HG02884 (cell line): Measurements from ENCODE around the gene RAD51D.
A peak's percentile ranks its signal among the peaks of the same experiment; 100 is the strongest.
"Not testable (repeated sequence)": the region's sequence is repeated elsewhere in the genome, so short reads cannot be mapped to it uniquely, and the experiment has no call there.

ENCODE experiments used
- ATAC-seq: cut with Tn5 transposase; IDR thresholded peaks from one replicate; pipeline ENCODE4 v1.9.1; 2021; ENCODE audit warnings: mild to moderate bottlenecking, moderate library complexity; ENCODE audit not compliant: unreplicated experiment

The RAD51D gene

DNA sequence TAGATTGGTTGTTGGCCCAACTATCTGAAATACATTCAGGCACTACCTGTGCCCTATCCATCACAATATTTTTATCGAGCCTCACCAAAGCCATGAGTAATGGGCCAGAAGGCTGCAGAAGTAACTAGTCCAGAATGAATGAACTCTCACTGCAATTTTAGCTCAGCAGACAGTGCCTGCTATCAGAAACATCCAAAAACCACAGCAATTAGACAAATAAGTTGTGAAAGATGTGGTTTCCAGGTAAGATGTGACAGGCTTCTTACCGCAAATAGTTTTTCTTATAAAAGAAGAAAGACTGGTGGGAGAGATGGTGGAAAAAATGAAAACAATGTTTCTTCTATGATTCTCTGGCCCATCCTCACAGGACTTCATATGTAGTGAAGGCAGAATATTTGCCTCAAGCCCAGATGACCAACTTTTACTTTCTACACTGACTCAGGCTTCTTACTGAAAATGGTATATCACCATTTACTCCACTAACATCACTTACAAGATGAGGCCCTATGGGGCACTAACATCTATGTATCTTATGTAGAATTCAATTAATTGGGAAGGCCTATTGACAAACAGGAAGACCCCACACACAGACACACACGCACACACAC lies 46.4 kb downstream of the RAD51D start:
- no peak for ATAC-seq

DNA sequence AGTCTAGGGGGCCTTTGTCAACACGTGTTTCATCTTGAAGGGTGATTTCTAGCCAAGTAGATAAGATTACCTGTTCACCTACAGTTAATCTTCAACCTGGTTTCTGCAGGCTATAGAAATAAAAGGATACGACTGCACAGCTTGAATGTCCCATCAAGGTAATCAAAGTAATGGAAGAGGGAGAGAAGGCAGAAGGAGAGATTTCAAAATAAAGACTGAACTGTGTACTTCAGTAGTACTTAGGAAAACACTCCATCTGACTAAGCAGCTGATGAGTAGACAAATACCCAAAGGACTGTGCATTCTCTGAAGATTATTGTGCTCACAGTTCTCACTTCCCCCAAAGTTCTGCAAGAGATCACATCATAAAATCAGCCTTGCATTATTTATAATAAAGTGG lies 50.3 kb downstream of the RAD51D start:
- no peak for ATAC-seq

DNA sequence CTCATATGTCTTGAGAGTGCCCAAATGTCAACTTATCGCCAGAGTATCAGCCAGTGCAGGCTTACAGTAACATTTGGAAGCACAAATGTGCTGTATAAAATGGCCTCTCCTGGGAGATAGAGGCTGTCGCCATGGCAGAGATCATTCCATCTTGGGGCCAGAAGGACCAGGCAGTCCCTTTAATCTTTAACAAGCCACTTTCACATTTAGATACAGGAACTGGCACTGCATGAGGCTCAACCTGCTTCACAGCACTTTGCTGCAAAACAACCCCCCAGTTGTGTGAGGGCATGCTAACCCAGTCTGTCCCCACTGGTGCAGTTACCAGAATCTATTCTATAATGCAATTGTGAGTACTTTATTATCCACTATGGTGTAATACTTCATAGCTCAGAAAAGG lies 51.4 kb downstream of the RAD51D start:
- ATAC-seq: no peak

DNA sequence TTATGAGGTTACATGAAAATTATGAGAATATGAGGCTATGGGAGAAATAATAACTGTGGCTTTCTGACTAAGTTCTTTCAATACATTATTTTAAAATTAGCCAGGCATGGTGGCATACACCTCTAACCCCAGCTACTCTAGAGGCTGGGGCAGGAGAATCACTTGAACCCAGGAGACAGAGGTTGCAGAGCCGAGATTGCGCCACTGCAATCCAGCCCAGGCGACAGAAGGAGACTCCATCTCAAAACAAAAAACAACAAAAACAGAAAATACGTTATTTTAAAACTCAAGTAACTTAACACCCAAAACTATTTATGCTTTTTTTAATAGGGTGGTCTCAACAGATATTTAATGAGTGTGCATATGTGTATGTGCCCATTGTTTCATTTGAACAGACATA lies 53.8 kb downstream of the RAD51D start:
- no peak for ATAC-seq

DNA sequence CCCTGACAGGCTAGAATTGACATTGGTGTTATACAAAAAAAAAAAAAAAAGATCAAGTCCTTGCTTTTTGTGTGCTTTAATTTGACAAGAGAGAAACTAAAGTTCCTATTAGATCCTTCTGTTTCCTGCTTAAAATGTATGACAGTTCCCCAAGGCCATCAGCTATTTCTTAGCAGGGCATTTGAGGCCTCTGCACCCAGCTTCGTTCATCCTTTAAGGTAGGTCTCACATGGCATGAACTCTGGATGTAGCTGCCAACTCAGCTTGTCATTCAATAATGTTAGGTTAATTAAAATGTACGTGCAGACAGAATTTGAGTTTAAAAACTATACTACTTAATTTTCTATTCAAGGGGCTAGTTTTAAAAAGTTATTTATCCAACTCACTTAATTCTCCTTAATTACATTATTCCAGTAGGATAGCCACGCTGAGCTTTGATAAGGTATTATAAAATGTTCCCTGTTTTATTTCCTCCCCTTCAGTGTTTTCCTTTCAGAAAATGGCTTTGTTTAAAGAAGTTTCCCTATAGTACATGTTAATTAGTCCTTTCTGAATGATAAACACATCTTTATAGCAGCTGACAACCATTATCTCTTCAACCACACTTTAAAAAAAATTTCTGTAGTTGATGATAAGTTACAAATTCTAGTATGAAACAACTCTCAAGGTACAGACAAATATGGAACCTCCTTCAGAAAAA lies 55.0 kb downstream of the RAD51D start:
- no peak for ATAC-seq

DNA sequence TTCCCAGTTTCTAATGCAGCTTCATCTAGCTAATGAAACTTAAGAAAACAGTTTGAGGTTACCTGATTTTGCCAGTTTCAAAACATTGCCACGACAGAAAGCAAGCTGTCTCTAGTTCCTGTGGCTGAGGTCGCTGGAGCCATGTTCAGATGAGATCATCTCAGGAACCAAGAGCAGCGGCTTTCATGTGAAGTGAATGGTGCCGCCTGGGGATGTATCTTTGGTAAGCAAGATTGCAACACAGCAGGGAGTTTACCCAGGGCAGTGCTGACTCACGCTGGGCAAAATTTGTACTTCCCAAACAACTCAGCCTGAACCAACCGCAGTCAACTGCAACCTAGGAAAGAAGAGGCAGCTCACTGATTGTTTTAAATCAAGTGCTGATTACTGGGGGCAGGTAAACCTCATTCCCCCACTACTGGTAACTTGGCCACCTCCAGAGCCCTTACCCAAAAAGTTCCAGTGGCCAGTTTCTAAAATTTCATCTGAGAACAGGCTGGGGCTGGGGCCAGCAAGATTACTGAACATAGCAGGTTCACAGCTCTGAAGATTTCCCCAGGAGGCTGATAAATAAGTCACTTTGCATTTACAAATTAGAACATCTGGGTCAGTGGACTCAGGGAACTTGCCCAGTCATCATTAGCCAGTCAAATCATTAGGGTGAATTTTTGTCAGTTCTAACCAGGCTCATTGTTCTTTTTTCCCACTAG lies 56.0 kb downstream of the RAD51D start, which contains the start of gene RFFL:
TSS of gene RFFL (minus strand) at position 194 of the 710 bp plus-strand sequence. CDS start 37,154 bp downstream, outside the sequence.
- ATAC-seq: peak; percentile 84

DNA sequence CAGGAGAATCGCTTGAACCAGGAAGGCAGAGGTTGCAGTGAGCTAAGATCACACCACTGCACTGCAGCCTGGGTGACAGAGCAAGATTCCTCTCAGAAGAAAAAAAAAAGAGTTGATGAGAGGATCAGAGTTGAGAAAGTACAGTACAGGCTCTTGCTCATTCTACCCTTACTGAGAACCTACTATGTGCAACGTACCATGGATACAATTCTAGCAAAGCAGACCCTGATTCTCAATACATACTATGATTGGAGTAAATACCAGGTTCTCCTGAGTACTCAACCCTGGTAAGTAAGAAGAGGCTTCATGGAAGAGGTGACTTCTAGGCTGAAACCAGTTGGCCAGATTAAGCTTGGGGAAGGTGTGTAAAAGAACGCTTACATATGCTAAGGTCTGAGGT lies 57.4 kb downstream of the RAD51D start:
- no peak for ATAC-seq

DNA sequence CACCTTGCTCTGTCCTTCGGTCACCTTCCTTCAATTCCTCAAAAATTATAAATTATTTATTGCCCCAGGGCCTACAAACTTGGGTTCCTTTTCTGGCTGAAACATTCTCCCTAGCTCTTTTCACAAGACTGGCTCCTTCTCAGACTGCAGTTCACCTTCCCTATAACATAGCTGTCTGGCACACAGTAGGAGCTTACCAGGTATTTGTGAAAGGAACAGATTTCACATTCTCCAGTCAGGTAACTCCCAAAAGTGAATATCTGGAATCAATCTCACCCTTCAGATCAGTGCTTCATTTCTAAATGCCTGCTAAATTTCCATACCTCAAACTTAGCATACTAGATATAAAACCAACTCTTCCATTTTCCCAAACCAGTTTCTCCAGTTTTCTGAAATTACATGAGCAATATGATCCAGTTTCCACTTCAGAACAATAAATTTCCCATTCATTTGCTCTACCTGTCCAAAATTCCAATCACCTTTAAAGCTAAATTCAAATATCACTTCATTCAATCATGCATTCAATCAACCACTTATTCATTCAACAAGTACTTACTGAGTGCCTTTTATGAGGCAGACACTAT lies 62.2 kb downstream of the RAD51D start:
- no peak for ATAC-seq

DNA sequence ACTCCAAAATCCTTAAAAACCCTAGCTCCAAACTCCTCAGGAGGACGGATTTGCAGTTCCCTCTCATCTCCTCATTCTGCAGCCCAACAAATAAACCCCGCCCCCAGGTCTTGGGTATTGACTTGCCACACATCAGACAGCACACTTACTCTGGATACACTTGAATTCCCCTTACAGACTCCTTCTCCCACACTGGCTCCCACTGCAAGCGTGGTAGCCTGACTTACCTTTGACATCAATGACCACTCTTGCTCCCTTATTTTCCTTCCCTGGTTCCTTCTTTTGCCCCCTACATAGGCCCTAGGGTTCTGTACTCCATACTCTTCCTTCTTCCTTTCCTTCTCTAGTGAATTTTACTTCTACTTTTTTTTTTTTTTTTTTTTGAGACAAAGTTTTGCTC lies 63.6 kb downstream of the RAD51D start:
- no peak for ATAC-seq

DNA sequence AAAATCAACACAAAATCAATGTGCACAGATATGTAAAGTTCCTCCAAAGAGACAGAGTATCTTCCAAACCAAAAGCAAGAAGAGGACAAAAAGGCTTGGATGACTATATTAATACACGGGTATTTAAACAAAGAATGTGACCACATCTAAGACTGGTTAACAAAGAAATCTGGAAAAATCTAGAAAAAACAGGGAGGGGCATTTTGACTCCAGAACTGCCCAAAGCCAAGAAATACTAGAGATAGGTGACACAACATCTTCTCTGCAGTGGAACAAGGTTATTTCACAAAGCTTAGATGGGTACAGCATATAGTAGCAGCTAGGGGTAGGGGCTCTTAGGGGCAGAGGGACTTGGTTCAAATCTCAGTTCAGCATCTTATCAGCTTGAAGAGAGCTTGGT lies 66.5 kb downstream of the RAD51D start:
- ATAC-seq: no peak

DNA sequence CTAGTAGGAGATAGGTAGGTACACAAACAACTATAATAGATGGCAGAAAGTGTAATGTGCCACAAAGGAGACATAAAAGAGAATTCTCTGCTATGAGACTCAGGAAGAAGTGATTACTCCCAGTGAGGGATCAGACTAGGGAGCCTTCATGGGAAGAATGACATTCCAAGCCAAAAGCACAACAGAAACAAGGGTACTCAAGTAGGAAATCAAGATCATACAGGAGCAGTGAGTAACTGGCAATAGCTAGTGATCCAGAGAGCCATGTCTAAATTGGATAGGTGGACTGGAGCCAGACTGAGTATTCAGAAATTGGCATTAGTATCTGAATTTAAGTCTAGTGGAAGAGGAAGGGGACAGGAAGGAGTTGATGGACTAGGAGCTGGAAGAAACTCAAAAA lies 66.9 kb downstream of the RAD51D start:
- no peak for ATAC-seq

DNA sequence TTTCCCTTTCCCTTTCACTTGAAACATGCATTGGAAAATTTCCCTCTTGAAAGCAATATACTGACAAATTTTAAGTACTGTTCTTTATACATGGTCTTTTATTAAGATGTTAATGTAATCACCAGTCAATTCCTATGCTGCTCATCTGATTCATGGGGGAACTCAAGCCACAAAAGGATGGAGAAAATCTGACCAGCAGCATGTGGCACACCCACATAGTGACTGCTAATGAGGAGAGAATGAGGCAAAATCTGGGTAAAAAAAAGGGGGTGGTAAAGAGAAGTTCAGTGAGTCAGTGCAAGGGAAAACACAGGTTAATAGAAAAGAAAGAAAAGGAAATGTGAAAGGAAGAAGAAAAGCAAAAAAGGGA lies 67.4 kb downstream of the RAD51D start:
- ATAC-seq: no peak

DNA sequence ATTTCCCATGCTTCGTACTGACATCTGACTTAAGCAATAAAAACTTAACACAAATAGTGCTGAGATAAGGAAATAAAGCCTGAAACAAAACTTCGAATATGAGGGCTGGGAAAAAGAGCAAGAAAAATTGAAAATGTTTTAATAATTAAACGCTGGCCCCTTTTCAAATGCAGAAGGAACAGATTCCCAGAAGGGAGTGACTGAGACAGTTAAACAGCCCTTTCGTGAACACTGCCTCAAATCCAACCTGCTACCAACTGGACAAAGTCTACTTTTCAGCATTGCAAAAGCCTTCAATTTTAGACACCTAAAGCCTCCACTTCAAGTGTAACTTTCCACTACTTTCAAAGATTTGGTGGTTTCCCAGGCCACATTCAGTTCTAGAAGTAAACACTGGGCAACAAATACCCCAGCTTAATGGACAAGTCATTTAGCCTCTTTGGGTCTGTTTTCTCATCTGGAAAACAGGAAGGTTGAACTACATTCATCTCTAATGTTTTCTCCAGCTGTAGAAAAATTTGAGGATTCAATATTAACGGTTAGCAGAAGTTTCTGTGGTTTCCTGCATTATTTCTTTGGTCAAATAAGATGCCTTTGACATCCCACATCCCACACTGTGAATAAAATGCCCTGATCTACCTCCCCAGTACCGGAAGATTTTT lies 68.0 kb downstream of the RAD51D start:
- no peak for ATAC-seq

DNA sequence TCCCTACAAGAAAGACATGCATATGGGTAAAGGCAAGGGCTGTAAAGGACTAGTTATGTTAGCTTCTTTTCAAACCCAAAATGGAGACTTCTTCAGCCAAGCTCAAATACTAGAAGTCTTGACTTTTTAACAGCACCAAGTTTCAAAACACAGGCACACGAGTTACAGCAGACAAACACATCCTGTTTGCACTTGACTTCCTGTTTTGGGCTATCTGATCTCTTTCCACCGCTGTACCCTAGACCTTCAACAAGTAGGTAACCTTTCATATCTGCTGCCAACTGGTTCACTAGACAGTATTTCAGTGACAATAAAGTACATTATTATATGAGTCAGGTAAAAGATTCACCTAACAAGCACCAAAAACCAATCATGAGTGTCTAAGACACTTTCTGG lies 68.5 kb downstream of the RAD51D start:
- no peak for ATAC-seq

DNA sequence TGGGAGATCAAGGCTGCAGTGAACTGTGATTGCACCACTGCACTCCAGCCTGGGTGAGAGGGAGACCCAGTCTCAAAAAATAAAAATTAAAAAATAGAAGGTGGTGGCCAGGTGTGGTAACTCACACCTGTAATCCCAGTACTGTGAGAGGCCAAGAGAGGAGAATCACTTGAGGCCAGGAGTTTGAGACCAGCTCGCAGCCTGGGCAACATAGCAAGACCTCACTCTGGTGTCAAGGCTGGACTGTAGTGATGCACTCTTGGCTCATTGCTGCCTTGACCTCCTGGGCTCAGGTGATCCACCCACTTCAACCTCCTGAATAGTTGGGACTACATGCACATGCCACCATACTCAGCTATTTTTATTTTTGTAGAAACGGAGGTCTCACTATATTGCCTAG lies 69.5 kb downstream of the RAD51D start:
- no peak for ATAC-seq

DNA sequence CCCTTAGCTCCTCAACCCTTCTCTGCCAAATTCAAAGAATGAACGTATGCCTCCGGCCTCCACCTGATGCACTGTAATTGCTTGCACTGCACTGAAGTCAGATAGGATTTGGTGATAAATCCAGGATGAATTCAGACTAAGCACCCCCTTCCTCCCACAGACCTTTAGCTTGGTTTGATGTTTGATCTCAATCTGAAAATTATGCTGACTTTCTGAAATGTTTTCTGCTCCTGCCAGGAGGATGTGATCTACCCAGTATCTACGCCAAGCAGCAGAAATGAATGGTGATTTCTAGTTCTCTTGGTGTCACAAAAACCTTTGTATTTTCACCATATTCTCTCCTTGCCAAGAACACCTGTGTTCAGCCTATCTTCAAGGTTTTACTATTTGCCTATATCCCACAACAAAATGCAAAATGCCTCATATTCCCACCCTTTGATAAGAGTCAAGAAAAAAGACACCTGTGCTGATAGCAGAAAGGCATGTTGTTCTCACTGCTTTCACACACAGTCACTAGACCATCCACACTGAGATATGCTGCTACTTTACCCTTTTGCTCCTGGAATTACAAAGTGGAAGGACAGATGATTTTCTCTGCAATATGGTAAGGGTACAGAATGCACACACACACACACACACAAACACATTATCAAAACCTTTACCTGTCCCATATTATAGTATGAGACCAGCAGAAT lies 70.8 kb downstream of the RAD51D start:
- no peak for ATAC-seq

DNA sequence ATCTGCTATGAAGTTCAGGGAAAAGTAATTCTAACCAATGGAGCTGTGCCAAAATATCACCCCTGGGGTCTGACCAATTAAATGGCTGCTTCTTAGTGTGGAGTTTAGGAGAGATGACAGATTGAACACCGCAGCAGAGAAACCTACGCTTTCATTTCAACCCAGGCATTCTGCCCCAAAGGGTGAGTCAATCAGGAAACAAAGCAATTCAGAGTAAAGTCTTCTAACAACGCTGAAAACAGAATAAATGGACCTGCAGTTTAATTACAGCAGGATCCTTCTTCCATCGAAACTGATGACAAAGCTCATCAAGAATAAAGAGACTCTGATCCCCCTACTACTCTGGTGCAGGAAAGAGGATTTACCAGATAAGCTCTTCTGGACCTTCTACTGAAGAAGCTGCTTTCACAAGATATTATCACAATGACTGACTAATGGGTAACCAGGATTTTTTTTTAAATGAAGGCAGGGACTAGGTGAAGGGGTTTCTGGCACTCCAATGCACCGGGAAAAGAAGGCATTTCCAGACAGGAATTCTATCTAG lies 72.8 kb downstream of the RAD51D start:
- no peak for ATAC-seq

DNA sequence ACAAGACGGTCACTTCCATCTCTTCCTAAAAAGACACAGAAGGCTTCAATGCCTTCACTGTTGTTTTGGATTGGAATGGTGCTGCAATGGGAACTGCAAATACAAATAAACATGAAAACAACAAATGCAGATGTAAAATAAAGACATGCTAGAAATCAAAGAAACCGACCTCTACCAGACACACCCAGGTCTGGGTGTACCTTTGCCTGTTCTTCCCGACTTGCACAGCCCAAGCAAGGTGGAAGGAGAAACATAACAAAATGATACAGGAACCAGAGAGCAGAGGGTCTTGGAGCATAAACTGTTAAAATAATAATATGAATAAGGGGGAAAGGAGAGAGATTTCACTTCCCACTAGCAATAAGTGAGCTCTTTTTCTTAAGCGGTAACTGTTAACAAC lies 73.4 kb downstream of the RAD51D start:
- ATAC-seq: no peak

DNA sequence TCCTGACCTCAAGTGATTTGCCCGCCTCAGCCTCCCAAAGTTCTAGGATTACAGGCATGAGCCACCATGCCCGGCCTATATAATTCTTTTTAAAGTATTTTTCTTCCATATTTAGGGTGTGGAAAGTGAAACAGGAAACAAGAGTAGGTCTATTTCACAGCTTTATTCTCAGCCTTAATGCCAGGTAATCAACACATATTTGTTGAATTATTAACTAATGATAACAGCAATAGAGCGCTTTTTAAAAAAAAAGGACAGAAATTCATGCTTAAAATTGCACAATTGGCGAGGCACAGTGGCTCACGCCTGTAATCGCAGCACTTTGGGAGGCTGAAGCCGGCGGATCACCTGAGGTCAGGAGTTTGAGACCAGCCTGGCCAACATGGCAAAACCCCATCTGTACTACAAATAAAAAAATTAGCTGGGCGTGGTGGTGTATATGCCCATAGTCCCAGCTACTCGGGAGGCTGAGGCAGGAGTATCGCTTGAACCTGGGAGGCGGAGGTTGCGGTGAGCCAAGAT lies 74.1 kb downstream of the RAD51D start:
- not testable (repeated sequence) for ATAC-seq

DNA sequence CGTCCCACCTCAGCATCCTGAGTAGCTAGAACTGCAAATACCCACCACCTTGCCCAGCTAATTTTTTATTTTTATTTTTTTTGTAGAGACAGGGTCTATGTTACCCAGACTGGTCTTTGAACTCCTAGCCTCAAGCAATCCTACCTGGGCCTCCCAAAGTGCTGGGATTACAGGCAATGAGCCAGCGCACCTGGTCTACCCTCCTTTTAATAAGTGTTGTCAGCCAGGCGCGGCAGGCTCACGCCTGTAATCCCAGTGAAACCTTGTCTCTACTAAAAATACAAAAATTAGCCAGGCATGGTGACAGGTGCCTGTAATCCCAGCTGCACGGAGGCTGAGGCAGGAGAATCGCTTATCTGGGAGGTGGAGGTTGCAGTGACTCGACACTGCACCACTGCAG lies 75.5 kb downstream of the RAD51D start:
- ATAC-seq: no peak
